Activated T-cell treated with anti-CD3 and anti-CD28 coated beads, Interleukin-2, amount 50 U/mL, for 24 hours (primary cell): Measurements from ENCODE around the gene PAN3.

Source experiments
- DNase-seq: peaks from one replicate; pipeline ENCODE4 v3.0.0-alpha.2; 2020
- H3K27ac Mint-ChIP-seq: 2 replicates; pipeline ENCODE4 v1.8.0; 2020; ENCODE audit warnings: mild to moderate bottlenecking, mixed read lengths
- H3K27me3 Mint-ChIP-seq: 2 replicates; pipeline ENCODE4 v1.8.0; 2020; ENCODE audit warnings: mixed read lengths
- H3K36me3 Mint-ChIP-seq: 2 replicates; pipeline ENCODE4 v1.8.0; 2020; ENCODE audit warnings: low read depth, mixed read lengths
- H3K4me1 Mint-ChIP-seq: 2 replicates; pipeline ENCODE4 v1.8.0; 2020; ENCODE audit warnings: low read depth, mixed read lengths
- H3K4me3 Mint-ChIP-seq: 2 replicates; pipeline ENCODE4 v1.8.0; 2020; ENCODE audit warnings: mild to moderate bottlenecking, moderate library complexity, mixed read lengths
- H3K9me3 Mint-ChIP-seq: 2 replicates; pipeline ENCODE4 v1.8.0; 2020; ENCODE audit warnings: mixed read lengths

The PAN3 gene

DNA sequence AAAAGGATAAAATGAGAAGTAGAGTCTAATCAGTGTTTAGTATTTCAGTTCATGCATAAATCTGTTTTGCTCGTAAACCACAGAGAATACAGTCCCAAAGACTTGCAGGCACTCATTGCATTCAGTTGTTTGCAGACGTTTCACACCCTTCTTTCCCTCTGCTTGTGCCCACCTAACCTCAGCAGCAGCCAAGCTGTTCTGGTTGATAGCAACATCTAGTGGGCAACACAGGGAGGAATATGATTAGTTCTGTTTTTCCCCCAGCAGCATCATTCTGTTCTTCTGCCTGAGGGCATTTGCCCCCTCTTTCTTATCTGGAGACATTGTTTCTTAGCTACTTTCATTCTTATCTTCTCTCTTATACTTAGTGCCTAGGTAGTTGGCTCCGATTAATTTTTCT lies 135.6 kb downstream of the PAN3 start:
- H3K4me3 Mint-ChIP-seq = no peak overlapping the region
- H3K9me3 Mint-ChIP-seq = no peaks in the 10 kb centered on the region
- DNase-seq = no peak
- no peaks in the 10 kb centered on the region for H3K27me3 Mint-ChIP-seq
- peaks cover 82% of the 10 kb centered on the region for H3K36me3 Mint-ChIP-seq
- no peak overlapping the region for H3K27ac Mint-ChIP-seq
- peaks cover 8% of the 10 kb centered on the region for H3K4me1 Mint-ChIP-seq

DNA sequence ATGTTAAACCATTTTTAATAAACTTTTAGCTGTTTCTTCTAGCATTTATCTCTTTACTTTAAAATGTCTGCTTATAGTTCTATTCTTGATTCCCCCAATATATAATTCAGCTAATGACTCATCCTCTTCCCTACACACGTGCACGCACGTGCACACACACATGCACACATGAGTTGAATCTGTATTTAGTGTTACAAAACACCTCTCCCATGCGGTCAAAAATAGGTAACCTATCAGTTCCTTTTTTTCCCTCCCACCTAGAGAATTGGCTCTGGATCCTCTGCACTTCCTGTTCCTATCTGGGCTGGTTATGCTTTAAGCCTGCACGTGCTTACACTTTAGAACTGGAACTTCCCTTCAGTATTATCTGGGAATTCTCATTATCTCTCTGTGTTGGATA lies 144.1 kb downstream of the PAN3 start:
- no peaks in the 10 kb centered on the region for H3K27me3 Mint-ChIP-seq
- H3K4me3 Mint-ChIP-seq = no peak overlapping the region
- peaks cover 84% of the 10 kb centered on the region for H3K36me3 Mint-ChIP-seq
- H3K9me3 Mint-ChIP-seq = no peaks in the 10 kb centered on the region
- no peak for DNase-seq
- no peaks in the 10 kb centered on the region for H3K4me1 Mint-ChIP-seq
- no peak overlapping the region for H3K27ac Mint-ChIP-seq

DNA sequence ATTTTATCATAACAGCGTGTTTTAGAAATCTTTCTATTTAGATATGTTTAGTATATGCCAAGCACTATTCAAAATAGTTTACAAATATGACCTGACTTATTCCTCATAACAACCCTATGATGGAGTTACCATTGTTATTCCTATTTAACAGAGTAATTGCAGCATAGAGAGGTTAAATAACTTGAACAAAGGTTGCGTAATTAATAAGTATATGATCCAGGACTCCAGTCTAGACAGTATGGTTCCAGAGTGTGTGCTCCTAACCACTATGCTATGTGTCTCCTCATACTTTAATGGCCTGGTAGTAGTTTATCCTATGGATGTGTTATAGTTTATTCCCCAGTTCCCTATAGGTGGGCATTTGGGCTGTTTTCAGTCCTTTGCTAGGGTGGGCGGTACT lies 145.3 kb downstream of the PAN3 start:
- H3K4me1 Mint-ChIP-seq = no peaks in the 10 kb centered on the region
- DNase-seq = no peak
- no peak overlapping the region for H3K27ac Mint-ChIP-seq
- peaks cover 85% of the 10 kb centered on the region for H3K36me3 Mint-ChIP-seq
- H3K27me3 Mint-ChIP-seq = no peaks in the 10 kb centered on the region
- H3K9me3 Mint-ChIP-seq = no peaks in the 10 kb centered on the region
- no peak overlapping the region for H3K4me3 Mint-ChIP-seq

DNA sequence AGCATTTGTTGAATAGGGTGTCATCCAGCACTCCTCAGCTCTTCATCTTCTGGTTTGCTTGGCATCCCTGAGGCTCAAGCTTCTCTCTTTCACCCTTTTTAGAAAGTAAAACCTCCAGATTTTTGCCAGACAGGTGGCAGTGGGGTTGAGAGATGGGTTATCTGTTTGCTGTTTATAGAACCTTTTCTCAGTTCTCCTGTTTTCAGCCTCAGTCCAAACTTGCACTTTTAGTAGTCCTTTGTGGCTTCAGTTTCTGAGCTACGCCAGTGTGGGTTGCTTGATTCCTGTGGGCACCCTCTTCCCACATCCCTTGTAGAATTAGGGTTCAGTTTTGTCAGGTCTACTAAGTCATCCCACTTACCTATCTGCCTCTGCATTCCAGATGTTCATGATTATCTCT lies 147.9 kb downstream of the PAN3 start:
- Mint-ChIP-seq H3K27ac (peak overlapping the region; percentile 53), H3K36me3 (peaks cover 85% of the 10 kb centered on the region)

DNA sequence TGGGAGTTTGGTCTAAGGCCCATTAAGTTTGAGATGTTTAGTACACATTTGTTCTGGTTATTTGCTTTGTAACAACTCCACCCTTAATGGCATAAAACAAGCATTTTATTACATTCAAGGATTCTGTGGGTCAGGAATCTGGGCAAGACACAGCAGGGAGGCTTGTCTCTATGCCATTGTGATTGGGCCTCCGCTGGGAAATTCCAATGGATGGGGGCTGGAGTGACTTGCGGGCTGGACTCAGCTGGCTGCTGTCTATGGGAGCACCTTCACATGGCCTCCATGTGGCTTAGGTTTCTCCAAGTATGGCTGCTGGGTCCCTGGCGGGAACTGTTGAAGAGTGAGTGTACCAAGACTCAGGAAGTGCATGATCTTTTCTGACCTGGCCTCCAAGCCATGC lies 159.0 kb downstream of the PAN3 start:
- H3K27ac Mint-ChIP-seq = no peak overlapping the region

More for the DNA sequence above, 147.9 kb downstream of the PAN3 start:
- no peaks in the 10 kb centered on the region for H3K27me3 Mint-ChIP-seq
- no peak overlapping the region for H3K4me3 Mint-ChIP-seq
- H3K4me1 Mint-ChIP-seq = no peaks in the 10 kb centered on the region
- no peaks in the 10 kb centered on the region for H3K9me3 Mint-ChIP-seq
- DNase-seq = no peak

DNA sequence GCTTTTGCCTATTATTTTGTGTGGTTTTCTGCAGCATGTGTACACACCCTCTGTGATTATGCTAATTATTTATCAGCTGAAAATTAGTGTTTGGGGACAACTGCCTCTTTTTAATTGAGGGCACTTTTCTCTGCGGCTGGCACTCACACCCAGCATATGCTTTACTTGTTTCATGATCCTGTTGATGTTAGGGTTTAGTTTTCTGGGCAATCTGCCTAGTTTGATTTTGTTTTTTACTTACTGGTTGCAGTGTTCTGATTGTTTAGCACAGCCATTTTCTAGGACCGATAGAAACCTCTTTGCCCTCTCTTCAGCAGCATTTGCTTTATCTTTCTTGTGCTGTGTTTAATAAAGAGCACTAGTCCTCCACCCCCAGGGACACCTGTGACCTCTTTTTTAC lies 161.6 kb downstream of the PAN3 start:
- H3K4me1 Mint-ChIP-seq = peaks cover 7% of the 10 kb centered on the region
- H3K36me3 Mint-ChIP-seq = peaks cover 7% of the 10 kb centered on the region
- no peaks in the 10 kb centered on the region for H3K9me3 Mint-ChIP-seq
- DNase-seq = no peak
- no peak overlapping the region for H3K27ac Mint-ChIP-seq
- no peaks in the 10 kb centered on the region for H3K27me3 Mint-ChIP-seq
- H3K4me3 Mint-ChIP-seq = no peak overlapping the region

More for the DNA sequence above, 159.0 kb downstream of the PAN3 start:
- Mint-ChIP-seq H3K4me3 (no peak overlapping the region), H3K4me1 (peaks cover 7% of the 10 kb centered on the region), H3K9me3 (no peaks in the 10 kb centered on the region), H3K36me3 (peaks cover 30% of the 10 kb centered on the region), H3K27me3 (no peaks in the 10 kb centered on the region)
- DNase-seq = no peak

DNA sequence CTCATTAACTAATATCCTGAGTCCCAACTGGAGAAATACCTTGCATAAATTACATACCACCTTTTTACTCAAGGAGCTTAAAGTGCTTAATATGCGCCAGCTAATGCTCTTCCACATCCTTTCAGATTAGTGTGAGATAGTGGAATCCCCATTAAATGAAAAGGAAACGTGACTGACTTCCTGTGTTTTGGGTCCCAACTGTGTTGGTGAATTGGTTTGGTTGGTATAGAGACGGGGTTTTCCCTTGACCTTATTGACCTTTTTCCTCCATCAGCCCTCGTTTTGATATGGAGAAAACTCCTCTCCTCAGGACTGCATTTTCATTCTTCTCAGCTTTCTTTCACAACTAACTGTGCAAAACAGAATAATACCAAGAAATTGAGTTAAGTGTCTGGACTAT lies 163.5 kb downstream of the PAN3 start:
- no peak overlapping the region for H3K27ac Mint-ChIP-seq
- no peak overlapping the region for H3K4me3 Mint-ChIP-seq
- H3K9me3 Mint-ChIP-seq = no peaks in the 10 kb centered on the region
- H3K36me3 Mint-ChIP-seq = no peaks in the 10 kb centered on the region
- peaks cover 7% of the 10 kb centered on the region for H3K4me1 Mint-ChIP-seq
- peaks cover 7% of the 10 kb centered on the region for H3K27me3 Mint-ChIP-seq
- no peak for DNase-seq

DNA sequence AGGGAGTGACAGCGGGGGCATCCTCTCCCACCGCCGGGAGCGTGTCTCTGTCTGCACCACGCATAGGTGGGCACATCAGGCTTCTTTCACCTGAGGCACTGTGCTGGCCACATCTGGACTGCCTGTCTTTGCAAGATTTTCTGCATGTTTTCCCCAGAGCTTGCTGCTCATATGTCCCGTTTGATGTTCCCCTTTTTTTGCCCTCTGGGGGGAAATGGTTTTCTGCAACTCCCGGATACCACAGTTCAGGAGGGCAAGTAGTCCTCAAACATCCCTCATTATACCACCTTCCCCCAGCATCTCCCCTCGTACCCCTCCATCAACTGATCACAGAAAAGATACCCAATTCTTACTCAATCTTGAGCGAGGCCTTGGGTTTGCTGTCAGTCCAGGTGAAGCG lies 168.0 kb downstream of the PAN3 start:
- H3K27me3 Mint-ChIP-seq = peaks cover 7% of the 10 kb centered on the region
- DNase-seq = no peak
- H3K4me1 Mint-ChIP-seq = no peaks in the 10 kb centered on the region
- no peak overlapping the region for H3K4me3 Mint-ChIP-seq
- no peak overlapping the region for H3K27ac Mint-ChIP-seq
- H3K9me3 Mint-ChIP-seq = no peaks in the 10 kb centered on the region
- H3K36me3 Mint-ChIP-seq = no peaks in the 10 kb centered on the region

DNA sequence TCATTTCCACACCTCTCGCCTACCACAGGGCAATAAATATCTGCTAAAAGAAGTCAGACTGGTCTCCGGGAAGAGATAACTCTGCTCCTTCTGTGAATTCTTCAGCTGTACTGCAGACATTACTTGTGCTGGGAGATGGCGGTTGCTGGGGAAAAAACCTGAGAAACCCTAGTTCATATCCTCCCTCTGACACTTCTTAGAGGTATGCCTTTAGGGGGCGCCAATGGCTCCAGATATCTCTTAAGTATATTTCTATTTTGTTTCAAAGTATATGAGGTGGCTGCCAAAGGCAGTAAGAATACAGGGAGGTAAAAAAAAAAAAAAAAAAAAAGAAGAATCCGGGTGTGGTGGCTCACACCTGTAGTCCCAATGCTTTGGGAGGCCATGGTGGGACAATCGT lies 175.2 kb downstream of the PAN3 start:
- no peaks in the 10 kb centered on the region for H3K27me3 Mint-ChIP-seq
- no peaks in the 10 kb centered on the region for H3K4me1 Mint-ChIP-seq
- H3K36me3 Mint-ChIP-seq = no peaks in the 10 kb centered on the region
- no peak overlapping the region for H3K27ac Mint-ChIP-seq
- DNase-seq = no peak
- H3K4me3 Mint-ChIP-seq = no peak overlapping the region
- H3K9me3 Mint-ChIP-seq = no peaks in the 10 kb centered on the region

DNA sequence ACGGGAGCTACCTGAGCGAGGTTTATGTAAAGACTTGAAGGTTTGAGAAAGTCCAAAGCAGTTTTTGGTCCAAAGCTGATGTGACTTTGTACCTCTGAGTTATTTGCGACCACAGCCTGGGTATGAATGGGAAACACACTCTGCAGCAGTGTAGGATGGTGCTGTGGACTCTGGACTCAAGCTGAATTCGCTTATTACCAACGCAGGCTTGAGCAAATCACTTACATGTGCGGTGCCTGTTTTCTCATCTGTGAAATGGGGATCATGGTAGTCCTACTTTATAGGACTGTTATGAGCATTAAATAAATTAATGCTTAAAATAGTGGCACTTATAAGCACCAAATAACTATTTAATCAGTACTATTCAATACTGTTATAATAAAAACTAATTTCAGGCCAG lies 176.5 kb downstream of the PAN3 start:
- H3K4me3 Mint-ChIP-seq = no peak overlapping the region
- no peaks in the 10 kb centered on the region for H3K27me3 Mint-ChIP-seq
- no peaks in the 10 kb centered on the region for H3K36me3 Mint-ChIP-seq
- no peaks in the 10 kb centered on the region for H3K9me3 Mint-ChIP-seq
- no peak for DNase-seq
- no peak overlapping the region for H3K27ac Mint-ChIP-seq
- H3K4me1 Mint-ChIP-seq = no peaks in the 10 kb centered on the region

DNA sequence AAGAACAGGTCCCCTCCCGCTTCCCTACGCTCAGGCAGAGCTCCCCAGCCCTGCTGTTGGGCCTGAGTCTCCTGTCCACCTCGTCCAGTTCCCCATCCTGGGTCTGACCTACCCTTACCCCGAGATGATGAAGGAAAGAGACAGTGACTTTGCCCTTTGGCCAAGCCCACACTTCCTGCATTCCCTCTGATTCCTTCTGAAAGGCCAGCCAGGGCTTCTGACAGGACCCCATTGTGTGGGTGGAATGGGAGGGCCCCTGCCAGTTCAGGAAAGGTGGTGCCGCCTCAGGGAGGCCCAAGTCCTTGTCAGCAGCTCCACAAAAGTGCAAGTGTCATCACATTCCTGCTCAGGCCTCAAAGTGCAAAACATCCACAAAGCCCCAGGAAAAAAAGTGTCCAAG lies 177.8 kb downstream of the PAN3 start:
- no peak overlapping the region for H3K27ac Mint-ChIP-seq
- H3K4me1 Mint-ChIP-seq = no peaks in the 10 kb centered on the region
- no peaks in the 10 kb centered on the region for H3K27me3 Mint-ChIP-seq
- no peaks in the 10 kb centered on the region for H3K9me3 Mint-ChIP-seq
- no peak for DNase-seq
- H3K36me3 Mint-ChIP-seq = no peaks in the 10 kb centered on the region
- H3K4me3 Mint-ChIP-seq = no peak overlapping the region

DNA sequence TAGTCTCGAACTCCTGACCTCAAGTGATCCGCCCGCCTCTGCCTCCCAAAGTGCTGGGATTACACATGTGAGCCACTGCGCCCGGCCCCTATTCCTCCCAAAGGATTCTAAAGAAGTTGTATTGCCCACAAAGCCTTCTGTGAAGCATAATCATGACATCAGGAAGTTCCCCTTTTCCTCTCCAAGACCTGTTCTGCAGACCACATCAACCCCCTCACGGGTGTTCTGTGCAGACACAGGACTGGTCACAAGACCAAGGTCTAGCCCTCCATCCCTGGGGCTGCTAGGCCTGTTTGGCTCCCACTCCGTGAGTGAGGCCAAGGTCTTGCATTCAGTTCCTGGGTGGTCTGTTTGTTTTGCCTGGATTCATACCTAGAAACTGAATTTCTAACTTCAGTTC lies 178.5 kb downstream of the PAN3 start:
- no peak for DNase-seq
- Mint-ChIP-seq H3K27ac (no peak overlapping the region), H3K4me1 (no peaks in the 10 kb centered on the region), H3K9me3 (no peaks in the 10 kb centered on the region), H3K27me3 (no peaks in the 10 kb centered on the region), H3K4me3 (no peak overlapping the region), H3K36me3 (no peaks in the 10 kb centered on the region)

DNA sequence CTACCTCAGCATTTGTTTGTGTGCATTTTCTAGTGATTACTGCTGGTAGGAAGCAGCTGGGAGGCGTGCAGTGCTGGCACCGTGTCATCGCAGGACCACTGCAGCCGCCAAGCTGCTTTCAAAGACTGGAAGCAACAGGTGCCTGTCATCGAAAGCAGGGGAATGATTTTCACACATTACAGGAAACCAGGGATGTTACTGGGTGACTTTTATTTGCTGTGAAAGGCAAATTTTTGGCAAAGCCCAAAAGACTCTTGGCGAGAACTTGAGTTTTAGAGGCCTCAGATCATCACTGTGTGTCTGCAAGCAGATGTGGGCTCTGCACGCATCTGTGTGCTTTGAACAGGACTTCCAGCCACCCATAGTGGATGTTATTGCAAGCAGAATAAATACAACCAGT lies 180.2 kb downstream of the PAN3 start:
- Mint-ChIP-seq H3K36me3 (no peaks in the 10 kb centered on the region), H3K27me3 (no peaks in the 10 kb centered on the region), H3K27ac (no peak overlapping the region), H3K4me3 (no peak overlapping the region), H3K9me3 (no peaks in the 10 kb centered on the region), H3K4me1 (no peaks in the 10 kb centered on the region)
- no peak for DNase-seq

DNA sequence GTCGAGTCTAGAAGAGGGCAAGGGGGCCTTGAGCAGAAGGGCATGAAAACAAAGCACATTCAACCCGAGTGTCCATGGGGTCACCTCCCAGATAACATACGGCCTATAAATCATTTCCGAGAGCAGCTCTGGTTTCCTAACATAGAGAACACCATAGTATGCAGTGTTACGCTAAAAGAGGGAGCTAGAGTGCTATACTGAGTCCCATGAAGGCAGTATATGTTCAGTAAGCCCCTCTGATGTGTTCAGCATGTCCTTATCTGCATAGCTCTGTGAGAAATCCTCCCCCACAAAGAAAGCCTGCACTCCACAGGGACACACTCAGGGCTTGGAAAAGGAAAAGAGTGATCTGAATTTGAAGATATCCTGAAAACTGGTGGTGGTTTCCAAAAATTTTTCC lies 181.2 kb downstream of the PAN3 start:
- H3K27ac Mint-ChIP-seq = no peak overlapping the region
- no peak overlapping the region for H3K4me3 Mint-ChIP-seq
- DNase-seq = no peak
- no peaks in the 10 kb centered on the region for H3K9me3 Mint-ChIP-seq
- no peaks in the 10 kb centered on the region for H3K27me3 Mint-ChIP-seq
- no peaks in the 10 kb centered on the region for H3K36me3 Mint-ChIP-seq
- peaks cover 4% of the 10 kb centered on the region for H3K4me1 Mint-ChIP-seq

DNA sequence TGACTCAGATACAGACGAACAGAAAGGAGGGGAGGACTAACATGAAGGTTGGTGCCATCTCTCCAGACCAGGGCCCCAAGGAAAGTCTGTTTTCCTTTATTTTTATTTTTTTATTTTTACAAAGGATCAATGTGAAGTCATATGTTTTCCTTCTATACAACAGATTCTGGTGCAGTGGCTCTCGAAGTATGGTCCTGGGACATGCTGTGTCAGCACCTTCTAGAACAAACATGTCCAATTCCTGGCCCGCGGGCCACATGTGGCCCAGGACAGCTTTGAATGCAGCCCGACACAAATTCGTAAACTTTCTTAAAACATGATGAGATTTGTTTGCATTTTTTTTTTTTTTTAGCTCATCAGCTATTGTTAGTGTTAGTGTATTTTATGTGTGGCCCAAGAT lies 181.9 kb downstream of the PAN3 start:
- Mint-ChIP-seq H3K4me3 (no peak overlapping the region), H3K27ac (no peak overlapping the region)

DNA sequence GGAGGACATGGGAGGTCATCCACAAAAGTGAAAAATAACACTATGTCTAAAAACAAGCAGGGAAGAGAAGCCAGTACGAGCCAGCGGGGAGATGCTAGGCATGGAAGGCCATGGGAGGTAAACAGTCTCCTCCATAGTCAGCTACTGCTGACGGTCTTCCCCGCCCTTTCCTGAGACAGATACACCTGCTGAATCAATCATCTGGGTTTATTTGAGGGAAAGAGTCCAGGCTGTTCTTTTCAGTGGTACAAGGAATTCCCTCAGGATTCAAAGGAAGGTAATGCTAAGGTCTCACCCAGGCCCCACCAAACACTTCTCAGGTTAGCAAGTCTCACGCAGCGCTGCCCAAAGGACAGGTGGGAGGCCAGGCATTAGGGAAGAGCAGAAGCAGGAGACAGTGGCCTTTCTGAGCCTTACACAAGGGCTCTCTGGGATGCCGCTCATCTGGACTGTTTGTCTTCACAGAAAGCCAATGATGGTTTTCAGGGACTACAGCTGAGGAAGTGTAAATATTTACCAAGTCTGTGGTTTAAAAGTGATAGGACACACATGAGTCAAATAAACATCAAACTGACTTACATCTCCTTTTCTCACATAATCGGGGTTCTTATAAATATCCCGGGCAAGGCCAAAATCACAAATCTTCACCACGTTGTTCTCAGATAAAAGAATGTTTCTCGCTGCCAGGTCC lies 182.7 kb downstream of the PAN3 start:
- Mint-ChIP-seq H3K36me3 (no peaks in the 10 kb centered on the region), H3K4me1 (peaks cover 4% of the 10 kb centered on the region), H3K27me3 (no peaks in the 10 kb centered on the region), H3K4me3 (no peak overlapping the region), H3K9me3 (no peaks in the 10 kb centered on the region), H3K27ac (no peak overlapping the region)
- DNase-seq = no peak

More for the DNA sequence above, 181.9 kb downstream of the PAN3 start:
- peaks cover 4% of the 10 kb centered on the region for H3K4me1 Mint-ChIP-seq
- DNase-seq = no peak
- no peaks in the 10 kb centered on the region for H3K36me3 Mint-ChIP-seq
- H3K27me3 Mint-ChIP-seq = no peaks in the 10 kb centered on the region
- no peaks in the 10 kb centered on the region for H3K9me3 Mint-ChIP-seq
